ENCODE measurements around the gene FMNL2.

GRCh38 chr2:152607793-152608300, 272.9 kb downstream of the FMNL2 start:
- TF ChIP-seq CTCF (IDR thresholded peaks at IDR 0.05 in 2 of 3, conservative IDR thresholded peaks at IDR 0.05 in 1 of 3; ENCODE audit: borderline replicate concordance in 1 of 3, insufficient read depth in 1 of 3, low read depth in 2 of 3, low read length in 2 of 3) (no peak), RAD21 (IDR thresholded peaks at IDR 0.05; ENCODE audit: low read depth) (no peak), POLR2AphosphoS5 (IDR thresholded peaks at IDR 0.05; ENCODE audit: low read depth, low read length) (no peak), POLR2A (IDR thresholded peaks at IDR 0.05; ENCODE audit: borderline replicate concordance, extremely low read depth, insufficient read depth, insufficient read length) (no peak)

All from HCT116 (cell line).